ENCODE measurements around the gene TRPM2.

Gene TRPM2

DNA sequence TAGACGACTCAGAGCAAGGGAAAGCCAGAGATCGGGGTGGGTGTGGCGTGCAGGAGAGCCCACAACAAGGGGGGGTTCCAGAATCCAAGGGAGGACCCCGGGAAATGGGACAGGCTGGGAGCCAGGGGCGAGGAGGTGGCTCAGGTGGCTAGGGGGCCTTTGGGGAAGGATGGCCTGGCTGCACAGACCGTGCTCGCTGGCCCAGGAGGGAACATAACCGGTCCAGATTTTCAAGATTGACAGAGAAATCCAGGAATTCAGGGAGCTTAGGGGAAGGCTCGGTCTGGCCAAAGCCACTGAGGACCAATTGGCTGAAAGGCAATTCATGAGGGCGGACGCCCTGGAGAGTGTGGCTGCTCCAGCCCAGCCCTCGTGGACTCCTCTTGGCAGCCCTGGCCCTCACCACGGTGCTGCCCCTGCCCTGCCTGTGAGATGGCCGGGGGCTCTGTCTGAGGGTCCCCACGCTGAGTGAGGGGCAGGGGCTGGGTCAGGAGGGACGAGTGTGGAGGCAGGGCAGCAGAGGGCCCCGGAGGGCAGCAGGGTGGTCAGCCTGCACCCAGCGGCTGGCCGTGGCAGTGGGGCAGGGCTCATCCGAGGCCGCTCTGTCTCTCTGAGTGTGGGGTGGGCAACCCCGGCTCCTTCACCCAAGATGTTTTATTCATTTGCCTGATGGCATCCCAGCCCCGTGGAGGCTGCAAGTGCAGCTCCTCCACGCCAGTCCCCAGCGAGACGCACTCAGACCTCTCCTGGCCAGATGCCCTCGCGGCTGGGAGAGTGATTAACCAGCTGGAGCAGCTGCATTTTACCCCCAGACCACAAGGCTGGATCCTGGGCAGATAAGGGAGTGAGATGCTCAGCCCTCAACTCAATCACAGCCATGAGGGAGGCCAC is 96.3 kb downstream of the TRPM2 start:
- FAIRE-seq, result no peak

DNA sequence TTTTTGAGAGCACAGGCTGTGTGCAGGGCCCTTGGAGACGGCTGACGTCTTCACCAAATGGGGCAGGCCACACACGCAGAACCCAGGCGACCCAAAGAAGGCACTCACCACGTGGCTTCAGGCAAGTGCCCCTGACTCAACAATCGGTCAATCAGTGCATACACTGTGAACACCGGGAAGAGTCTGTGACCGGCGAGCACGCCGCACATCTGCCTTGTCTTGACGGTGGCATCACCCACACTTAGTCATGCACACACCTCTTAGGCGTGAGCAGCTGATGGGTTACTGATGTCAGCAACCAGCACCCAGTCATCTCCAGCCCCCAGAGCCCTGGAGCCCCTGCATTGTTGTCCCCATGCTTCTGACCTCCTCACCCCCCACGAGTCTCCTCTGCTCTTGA is 97.0 kb downstream of the TRPM2 start:
- FAIRE-seq, result no peak

DNA sequence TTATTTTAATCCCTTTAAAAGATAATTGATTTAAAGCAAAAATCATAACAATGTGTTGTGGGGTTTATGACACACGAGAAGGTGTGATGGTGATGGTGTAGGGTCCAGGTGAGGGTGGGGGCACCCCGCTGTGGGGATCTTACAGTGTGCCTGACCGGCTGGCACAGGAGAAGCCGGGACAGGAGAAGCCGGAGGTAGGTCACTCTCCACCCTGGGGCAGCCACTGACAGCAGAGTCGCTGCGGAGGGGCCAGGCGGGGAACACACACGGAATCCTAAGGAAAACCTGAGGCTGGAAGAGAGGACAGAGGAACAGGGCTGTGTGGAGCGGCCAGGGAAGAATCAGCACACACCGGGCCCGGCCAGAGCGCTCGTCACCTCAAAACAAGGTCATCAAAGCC is 97.6 kb downstream of the TRPM2 start:
- FAIRE-seq, result no peak

DNA sequence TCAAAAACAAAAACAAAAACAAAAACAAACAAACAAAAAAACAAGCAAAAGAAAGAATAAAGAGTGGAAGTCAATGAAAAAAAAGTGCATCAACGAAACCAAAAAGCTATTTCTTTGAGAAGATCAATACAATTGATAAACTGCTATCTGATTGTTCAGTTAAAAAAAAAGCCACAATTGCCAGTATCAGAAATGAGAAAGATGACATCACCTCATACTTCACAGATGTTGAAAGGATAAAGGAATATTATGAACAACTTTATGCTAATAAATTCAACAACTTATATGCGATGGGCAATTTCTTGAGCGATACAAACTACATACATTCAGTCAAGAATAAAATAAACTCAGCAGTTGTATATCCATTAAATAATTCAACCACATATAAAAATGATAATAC is 99.7 kb downstream of the TRPM2 start:
- FAIRE-seq, result no peak

DNA sequence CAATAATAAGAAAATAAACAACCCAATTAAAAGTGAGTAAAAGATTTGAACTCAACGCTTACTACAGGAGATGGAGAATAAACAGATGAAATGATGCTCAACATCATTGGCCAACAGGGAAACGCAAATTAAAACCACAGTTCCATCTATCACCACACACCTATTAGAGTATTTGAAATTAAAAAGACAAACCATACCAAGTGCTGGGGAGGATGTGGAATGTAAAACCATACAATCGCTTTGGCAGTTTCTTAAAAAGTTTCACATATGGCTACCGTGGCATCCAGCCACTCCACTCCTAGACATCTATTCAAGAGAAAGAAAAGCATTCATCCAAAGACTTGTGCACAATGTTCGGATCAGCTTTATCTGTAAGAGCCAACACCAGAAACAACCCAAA is 100.6 kb downstream of the TRPM2 start:
- no peak for FAIRE-seq

DNA sequence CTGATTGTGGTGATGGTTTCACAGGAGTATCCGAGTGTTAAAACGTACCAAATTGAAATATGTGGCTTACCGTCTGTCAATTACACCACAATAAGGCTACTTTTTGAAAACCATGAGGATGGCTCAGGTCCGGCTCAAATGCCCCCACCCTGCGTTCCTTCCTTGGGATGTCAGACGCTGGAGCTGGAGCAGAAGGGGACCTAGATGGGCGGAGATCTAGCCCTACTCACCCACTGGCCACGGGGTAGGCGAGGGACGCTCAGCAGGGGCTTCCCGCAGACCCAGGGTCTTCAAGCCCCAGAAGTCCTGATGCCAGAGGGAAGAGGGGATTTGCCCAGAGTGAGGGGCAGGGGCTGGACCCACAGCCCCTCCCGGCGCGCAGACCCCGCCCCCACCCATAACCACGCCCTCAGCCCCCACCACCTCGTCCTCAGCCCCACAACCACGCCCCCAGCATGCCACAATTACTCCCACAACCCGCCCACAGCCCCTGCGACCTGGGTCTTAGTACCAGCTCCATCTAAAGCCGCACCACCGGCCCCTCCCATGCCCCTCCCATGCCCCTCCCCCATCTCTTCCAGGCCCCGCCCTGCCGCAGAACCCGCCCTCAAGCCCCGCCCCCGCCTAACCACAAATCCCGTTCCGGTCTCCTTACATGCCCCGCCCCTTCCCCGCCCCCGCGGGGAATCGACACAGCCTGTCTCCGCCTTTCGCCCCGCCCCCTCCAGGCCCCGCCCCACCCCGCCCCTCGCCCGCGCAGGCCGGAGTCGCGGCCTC is 101.5 kb downstream of the TRPM2 start, which contains the start of gene LRRC3:
LRRC3 (plus strand) TSS at position 764 of the 777 bp plus-strand sequence. CDS start 1,135 bp downstream, outside the sequence.
- no peak for FAIRE-seq

DNA sequence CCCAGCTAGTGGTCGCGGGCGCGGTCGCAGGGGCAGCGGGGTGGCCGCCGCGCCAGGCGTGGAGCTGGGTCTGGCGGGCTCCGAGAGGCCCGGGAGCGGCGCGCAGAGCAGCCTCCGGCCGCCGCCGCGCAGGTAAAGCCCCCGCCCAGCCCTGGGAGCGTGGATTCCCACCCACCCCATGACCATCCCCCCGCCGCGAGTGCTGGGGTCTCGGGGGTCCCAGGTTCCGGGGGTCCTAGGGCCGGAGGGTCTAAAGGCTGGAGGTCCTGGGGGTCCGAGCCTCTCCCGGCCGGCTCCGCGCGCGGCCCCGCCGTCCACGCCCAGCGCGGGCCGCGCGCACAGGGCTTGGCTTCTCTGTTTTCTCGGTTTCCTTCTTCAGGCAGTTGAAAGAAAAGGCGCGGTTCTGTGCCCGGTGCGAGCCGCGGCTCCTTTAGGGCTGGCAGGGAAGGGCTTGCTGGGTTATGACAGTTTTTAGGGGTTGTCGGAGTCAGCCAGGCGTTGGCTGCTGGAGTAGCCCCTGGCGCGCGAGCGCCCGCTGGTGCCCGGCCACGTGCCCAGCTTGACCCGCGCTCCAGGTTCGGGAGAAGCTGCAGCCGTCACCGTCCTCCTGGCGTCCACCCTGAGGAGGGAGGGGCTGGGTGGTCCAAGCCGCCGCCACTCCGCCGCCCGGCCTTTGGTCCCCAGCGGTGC is 102.2 kb downstream of the TRPM2 start:
- no peak for FAIRE-seq

DNA sequence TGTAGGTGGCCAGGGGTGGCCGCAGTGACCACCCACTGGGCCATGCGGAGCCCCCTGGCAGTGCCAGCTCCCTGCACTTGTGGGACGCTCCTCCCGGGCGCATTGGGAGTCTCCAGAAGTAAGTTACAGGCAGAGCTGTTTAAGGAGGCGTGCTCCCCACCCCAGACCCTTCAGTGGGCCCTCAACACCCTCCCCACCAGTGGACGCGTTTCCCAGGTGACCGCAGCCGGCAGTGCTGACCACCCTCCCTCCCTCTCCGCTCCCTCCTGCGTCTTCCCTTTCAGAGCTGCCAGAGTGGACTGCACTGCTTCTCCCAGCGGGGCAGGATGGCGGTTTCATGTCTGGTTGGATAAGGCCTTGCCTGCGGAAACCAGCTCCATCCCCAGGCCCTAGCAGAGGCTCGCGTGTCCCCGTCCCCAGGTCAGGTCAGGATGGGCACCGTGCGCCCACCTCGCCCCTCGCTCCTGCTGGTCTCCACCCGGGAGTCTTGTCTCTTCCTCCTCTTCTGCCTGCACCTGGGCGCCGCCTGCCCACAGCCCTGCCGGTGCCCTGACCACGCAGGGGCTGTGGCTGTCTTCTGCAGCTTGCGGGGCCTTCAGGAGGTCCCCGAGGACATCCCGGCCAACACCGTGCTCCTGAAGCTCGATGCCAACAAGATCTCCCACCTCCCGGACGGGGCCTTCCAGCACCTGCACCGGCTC is 102.9 kb downstream of the TRPM2 start:
- no peak for FAIRE-seq

DNA sequence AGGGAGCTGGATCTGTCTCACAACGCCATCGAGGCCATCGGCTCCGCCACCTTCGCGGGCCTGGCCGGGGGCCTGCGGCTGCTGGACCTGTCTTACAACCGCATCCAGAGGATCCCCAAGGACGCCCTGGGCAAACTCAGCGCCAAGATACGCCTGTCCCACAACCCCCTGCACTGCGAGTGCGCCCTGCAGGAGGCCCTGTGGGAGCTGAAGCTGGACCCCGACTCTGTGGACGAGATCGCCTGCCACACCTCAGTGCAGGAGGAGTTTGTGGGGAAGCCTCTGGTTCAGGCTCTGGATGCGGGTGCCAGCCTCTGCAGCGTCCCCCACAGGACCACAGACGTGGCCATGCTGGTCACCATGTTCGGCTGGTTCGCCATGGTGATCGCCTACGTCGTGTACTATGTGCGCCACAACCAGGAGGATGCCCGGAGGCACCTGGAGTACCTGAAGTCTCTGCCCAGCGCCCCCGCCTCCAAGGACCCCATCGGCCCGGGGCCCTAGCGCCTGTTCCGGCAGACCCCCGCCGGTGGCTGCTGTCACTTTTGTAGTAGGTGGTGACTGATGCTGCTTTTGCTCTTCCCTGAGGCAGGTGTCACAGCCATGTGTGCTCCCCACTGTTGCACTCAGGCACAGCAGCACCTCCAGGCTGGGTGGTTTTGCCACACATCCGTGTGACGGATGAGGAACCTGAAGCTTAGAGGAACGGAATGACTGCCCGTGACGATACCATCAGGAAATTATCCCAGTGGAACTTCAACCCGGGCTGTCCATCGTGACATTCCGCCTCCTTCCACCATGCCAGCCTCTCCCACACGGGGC is 103.7 kb downstream of the TRPM2 start:
- no peak for FAIRE-seq

DNA sequence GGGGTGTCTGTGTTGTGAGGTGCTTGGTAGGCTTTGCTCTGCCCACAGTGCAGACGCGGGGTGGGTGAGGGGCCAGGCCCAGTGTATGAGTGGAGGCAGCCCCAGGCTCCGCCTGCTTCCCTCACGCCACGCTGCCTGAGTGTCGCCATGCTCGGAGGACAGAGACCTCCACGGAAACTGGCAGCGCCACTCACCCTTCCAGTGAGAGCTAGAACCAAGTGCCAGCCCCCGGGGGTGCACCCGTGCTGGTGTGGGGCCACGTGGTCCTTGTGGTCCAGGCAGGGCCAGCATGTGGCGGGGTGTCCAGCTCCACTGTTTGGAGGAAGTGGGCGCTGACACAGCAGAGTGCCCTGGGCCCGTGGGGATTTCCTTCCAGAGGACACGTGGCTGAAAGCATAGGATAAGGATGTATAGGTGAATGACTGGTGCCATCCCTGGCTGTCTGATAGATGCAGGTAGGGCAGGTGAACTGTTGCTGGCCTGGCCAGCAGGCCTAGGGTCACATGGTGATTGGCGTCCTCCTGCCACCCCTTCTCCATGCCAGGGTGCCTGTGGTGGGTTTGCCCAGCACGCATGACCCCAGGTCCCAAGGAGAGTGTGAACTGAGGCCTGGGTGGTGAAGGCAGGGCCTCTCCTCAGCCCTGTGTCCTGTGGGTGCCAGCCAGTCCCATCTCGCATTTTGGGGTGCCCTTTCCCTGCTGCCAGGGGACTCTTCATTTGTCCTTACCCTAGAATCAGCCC is 105.7 kb downstream of the TRPM2 start:
- FAIRE-seq, result no peak

DNA sequence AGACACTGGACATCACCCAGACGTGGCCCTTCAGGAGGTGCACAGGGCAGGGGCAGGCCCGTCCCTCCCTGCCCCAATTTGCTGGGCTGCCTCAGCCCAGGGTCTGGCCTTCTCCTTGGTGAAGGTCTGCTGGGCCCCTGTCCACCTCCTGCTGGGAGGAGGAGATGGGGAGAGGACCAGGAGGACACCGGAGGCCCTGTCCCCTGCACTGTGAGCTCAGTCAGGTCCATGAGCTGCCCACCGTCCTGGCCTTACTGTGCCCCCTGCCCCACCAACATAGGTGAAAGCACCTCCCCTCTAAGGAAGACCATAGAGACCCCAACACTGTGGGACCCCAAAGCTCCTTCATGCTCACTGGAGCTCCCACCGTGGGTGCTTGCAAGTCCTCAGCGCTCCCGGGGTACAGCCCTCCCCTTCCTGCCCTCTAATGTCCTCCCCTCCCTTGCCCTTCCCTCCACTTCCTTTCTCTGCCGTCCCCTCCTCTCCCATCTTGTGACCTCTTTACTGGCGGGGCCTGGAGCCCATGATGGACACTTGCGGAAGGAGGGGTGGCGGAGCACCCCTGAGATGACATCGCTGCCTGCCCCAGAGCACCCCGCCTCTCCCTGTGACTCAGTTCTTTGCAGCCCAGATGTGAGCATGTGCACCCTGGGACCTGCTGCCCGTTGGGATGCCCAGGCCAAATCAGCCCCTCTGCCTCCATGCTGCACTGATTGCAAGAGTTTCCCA is 106.5 kb downstream of the TRPM2 start:
- FAIRE-seq, result no peak

DNA sequence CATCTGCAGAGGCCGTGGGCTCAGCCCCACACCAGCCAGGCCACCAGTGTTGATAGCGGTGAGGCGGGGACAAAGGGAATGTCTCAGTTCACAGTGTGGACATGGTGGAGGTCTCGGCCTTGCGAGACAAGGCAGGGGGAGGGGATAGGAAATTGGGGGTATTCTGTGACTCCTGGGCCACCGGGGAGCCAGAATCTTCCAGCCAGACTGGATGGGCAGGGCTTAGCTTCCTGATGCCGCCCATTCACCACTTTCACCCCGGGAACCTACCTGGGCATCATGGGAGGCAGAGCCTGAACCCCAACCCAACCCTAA is 107.0 kb downstream of the TRPM2 start:
- FAIRE-seq, result no peak

DNA sequence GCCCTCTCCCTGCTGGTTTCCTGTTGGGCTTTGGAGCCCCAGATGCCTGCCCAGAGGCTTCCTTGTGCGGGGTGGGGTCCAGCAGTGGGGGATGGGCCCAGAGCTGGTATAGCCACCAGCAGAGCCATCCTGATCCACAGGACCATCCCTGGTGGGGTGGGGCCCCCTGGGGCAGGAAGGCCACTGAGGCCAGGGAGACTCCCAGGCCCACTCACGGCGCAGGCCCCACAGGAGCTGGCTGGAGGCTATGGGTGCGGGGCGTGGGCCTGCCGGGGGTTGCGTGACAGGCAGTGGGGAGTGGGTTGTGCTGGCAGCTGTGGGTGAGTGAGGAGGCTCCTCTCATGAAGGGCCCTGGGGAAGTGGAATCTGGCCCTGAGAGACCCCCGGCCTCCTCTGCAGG is 107.6 kb downstream of the TRPM2 start:
- no peak for FAIRE-seq

DNA sequence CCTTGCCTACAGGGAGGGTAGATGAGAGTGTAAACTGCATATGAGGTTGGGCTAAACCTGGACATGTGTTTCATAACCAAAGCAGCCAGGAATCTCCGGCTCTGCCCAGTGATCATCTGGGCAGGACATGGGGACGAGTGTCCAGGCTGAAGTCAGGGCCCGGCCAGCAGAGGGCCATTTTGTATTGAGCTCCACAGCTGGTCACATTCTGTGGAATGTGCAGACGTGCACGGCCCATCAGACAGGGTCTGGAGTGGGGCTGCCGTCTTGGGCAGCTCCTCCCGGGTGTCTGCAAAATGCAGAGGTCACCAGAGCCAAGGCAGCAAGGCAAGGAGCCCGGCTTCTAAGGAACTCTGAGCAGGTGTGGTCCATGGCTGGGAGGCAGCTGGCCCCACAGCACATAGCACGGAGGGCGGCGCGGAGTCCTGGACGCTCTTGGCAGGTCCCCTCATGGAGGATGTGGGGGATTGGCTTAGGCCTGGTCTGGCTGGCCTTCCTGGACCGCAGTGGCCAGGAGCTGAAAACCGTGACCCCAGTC is 108.1 kb downstream of the TRPM2 start:
- FAIRE-seq, result no peak

DNA sequence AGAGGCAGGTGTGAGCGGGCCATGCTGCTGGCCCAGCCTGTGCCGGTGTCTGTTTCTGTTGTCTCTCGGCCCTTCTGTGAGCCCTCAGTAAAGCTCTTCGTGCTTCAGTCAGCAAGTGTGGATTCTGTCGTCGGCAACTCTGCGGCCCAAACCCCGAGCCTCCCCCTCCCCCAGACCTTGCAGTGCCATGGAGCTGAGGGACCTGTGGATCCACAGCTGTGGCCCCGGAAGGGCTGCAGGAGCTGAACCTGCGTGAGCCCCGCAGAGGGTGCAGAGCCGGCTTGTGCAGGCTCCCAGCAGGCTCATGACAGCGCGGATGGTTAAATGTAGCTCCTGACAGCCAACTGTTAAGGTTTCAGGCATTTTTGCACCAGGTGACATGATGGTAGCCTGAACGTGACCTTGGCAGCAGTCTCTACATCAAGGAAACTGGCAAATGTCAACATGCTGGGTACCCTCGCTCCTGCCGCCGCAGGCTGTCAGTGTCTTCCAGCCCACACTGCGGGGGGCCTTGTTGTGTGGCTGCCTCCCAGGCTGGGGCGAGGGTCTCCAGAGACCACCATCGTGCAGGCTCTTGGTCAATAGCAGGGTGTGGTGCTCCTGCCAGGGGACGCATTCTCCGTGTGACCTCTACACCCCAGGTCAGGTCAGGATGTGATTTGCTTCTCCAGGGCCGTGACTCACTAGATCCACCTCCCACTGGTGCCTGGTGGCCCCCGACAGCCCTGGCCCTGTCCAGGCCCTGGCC is 108.8 kb downstream of the TRPM2 start:
- no peak for FAIRE-seq

DNA sequence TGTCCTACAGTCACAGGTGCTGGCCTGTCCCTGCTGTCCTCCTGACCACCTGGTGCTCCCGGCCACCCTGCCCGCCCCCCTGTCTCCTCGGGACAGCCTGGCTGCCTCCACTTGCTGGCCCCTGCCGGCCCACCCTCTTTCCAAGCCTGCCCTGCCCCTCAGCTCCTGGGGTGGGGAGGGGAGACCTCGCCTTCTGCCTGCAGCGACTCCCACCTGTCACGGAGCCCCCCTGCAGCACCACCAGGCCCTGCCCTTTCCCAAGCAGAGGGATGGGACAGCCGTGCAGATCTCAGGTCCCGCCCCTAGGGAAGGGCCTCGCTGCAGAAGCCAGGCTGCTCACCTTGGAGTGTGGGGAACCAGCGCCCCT is 109.4 kb downstream of the TRPM2 start:
- FAIRE-seq, result no peak

DNA sequence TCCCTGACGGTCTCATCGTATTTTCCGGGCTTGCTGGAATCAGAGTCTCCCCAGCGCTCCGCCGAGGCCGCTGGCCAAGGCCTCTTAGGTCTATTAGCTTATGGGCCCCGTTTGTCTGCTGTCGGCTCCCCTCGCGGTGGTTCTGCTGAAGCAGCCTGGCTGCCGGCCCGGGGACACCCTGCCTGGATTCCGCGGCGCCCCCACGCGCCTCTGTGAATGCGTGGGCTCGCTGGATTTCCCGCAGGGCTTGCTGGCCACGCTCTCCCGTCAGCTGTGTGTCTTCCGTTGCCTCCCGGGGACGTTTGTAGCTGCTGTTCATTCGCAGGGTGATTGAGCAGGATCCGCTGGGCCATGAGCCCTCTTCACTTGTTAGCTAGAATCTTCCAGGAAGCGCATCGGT is 110.3 kb downstream of the TRPM2 start:
- FAIRE-seq, result no peak

DNA sequence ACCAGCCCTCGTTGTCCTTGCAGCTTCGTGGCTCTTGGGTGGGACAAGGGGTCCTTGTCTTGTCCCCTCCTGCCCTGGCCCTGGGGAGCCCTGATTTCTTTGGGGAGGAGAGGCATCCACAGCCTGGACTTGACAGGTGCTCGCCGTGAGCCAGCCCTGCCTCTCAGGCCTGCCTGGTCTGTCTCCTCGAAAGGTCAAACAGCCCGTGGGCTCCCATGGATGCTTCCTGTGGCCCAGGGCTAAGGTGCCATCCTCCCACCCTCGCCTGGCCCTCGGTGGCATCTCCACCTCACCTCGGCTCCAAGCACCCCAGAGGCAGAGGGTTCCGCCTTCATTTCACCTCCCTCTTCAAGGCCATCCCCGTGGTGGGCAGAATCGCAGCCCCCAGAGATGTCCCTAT is 110.9 kb downstream of the TRPM2 start:
- no peak for FAIRE-seq

DNA sequence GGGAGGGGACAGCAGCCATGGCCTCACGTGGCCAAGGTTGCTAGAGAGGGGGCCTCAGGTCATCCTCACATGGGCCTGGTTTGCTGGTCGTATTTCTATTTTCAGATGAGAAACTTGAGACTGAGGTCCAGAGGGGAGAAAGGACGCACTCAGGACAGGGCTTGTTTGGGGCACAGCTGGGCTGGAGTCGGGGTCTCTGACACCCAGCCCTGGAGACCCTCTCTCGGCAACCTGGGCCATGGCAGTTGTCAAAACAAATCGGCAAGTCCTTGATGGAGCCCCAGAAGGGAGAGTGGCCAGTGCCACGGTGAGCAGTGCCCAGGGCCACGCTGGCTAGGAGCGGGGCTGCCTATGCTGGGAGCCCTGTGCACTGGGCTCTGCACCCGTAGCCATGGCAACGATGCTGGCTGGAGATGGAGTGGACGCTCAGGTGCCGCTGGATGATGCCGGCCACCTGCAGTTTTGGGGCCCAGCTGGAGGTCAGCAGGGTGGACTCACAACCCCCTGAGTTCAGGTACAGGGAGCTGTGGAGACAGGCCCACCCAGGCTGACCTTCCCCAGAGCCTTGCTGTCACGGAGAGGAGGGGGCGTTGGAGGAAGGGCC is 113.0 kb downstream of the TRPM2 start:
- FAIRE-seq, result no peak
